ENCODE results near the gene PPIL1. TPM values are rescaled to one million over a fixed set of nuclear protein-coding genes. Genes with fewer than 3 reads are reported as not detected.
"Not testable (repeated sequence)": the region's sequence is repeated elsewhere in the genome, so short reads cannot be mapped to it uniquely, and the experiment has no call there.

The PPIL1 gene
- polyA plus RNA-seq, 1 donor (not counting 4 experiments of a cell fraction or from before 2014, with no cell fraction given): 45.5 TPM

DNA sequence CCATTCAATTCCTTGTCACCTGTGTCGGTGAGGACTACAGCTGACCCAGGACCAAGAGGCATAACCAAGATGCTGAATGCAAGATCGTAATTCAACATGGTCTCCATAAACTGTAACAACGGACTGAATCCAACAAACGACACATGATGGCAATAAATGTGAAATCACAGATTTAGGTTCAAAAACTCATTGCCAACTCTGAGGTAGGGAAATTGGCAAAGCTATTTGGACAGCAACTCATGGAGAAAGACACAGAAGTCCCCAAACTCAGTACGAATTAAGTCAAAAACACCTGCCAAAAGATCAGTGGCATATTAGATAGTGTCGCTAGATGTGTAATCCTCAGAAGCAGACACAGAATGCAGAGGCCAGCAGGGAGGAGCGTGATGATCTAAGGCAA, 60.4 kb downstream of the PPIL1 start:
- Histone ChIP-seq H4K20me1 (ENCODE audit: control insufficient read depth, extremely low read depth, insufficient read depth, low read length) (no peaks in the 10 kb centered on the region), H3K4me1 (ENCODE audit: control insufficient read depth, extremely low read depth, insufficient read depth, low read length) (no peaks in the 10 kb centered on the region), H3K9me1 (ENCODE audit: control insufficient read depth, extremely low read depth, insufficient read depth, low read length) (no peaks in the 10 kb centered on the region), H3K79me2 (ENCODE audit: control insufficient read depth, insufficient read depth, low read length) (no peaks in the 10 kb centered on the region), H3K9ac (ENCODE audit: control insufficient read depth, extremely low read depth, insufficient read depth, low read length) (no peak overlapping the region), H3K9me3 (ENCODE audit: control insufficient read depth, low read depth, low read length) (no peaks in the 10 kb centered on the region), H3K27me3 (ENCODE audit: control insufficient read depth, extremely low read depth, insufficient read depth, low read length) (no peaks in the 10 kb centered on the region), H3K4me3 (ENCODE audit: control insufficient read depth in 2 of 3, extremely low read depth in 1 of 3, insufficient read depth in 2 of 3, low read depth in 1 of 3, low read length in 3 of 3) (no peak overlapping the region), H3K36me3 (ENCODE audit: control insufficient read depth in 2 of 2, extremely low read depth in 1 of 2, insufficient read depth in 2 of 2, low read length in 2 of 2) (no peaks in the 10 kb centered on the region), H3K4me2 (ENCODE audit: control insufficient read depth, extremely low read depth, insufficient read depth, low read depth, low read length) (no peak overlapping the region), H3K27ac (ENCODE audit: control insufficient read depth, insufficient read depth, low read length) (no peak overlapping the region), H2AFZ (ENCODE audit: control insufficient read depth, low read length) (no peak overlapping the region)
- dilution Hi-C loops (cut with MboI; ENCODE audit: extremely low pct_ligation_motif_present, low sequenced_read_pairs): no loop called here
- TF ChIP-seq CTCF (optimal IDR thresholded peaks at IDR 0.05 in 1 of 3, IDR thresholded peaks at IDR 0.05 in 1 of 3, conservative IDR thresholded peaks at IDR 0.05 in 1 of 3; ENCODE audit: extremely low read depth in 1 of 3, insufficient read depth in 2 of 3, low read length in 3 of 3) (no peak), EZH2 (IDR thresholded peaks at IDR 0.05; ENCODE audit: low read length) (no peak)
- no peak for FAIRE-seq
- DNase-seq (ENCODE audit: low read depth, low spot score): no peak

DNA sequence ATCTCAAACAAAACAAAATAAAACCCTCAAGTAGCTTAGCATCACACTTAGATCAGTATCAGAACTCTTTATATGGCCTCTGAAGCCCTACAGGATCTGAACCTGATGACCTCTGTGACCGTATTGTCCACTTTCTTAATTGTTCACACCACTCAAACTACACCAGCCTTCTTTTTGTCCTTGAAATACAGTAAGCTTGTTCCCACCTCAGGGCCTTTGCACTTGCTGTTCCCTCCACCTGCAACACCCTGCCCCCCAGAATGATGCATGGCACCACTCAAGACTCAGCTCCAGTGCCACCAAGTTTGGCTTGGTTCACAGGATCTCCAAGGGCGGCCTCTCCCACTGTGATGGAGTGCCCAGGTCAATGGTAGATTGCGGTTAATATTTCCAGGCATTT, 61.1 kb downstream of the PPIL1 start:
- Histone ChIP-seq H3K36me3 (ENCODE audit: control insufficient read depth in 2 of 2, extremely low read depth in 1 of 2, insufficient read depth in 2 of 2, low read length in 2 of 2) (no peaks in the 10 kb centered on the region), H3K9me3 (ENCODE audit: control insufficient read depth, low read depth, low read length) (no peaks in the 10 kb centered on the region), H3K27me3 (ENCODE audit: control insufficient read depth, extremely low read depth, insufficient read depth, low read length) (peaks cover 1% of the 10 kb centered on the region), H3K4me2 (ENCODE audit: control insufficient read depth, extremely low read depth, insufficient read depth, low read depth, low read length) (no peak overlapping the region), H3K27ac (ENCODE audit: control insufficient read depth, insufficient read depth, low read length) (no peak overlapping the region), H3K9me1 (ENCODE audit: control insufficient read depth, extremely low read depth, insufficient read depth, low read length) (no peaks in the 10 kb centered on the region), H3K79me2 (ENCODE audit: control insufficient read depth, insufficient read depth, low read length) (no peaks in the 10 kb centered on the region), H2AFZ (ENCODE audit: control insufficient read depth, low read length) (no peak overlapping the region), H3K4me3 (ENCODE audit: control insufficient read depth in 2 of 3, extremely low read depth in 1 of 3, insufficient read depth in 2 of 3, low read depth in 1 of 3, low read length in 3 of 3) (no peak overlapping the region), H3K4me1 (ENCODE audit: control insufficient read depth, extremely low read depth, insufficient read depth, low read length) (no peaks in the 10 kb centered on the region), H3K9ac (ENCODE audit: control insufficient read depth, extremely low read depth, insufficient read depth, low read length) (no peak overlapping the region), H4K20me1 (ENCODE audit: control insufficient read depth, extremely low read depth, insufficient read depth, low read length) (no peaks in the 10 kb centered on the region)
- no peak for DNase-seq (ENCODE audit: low read depth, low spot score)
- no peak for TF ChIP-seq CTCF (optimal IDR thresholded peaks at IDR 0.05 in 1 of 3, IDR thresholded peaks at IDR 0.05 in 1 of 3, conservative IDR thresholded peaks at IDR 0.05 in 1 of 3; ENCODE audit: extremely low read depth in 1 of 3, insufficient read depth in 2 of 3, low read length in 3 of 3)
- no peak for TF ChIP-seq EZH2 (IDR thresholded peaks at IDR 0.05; ENCODE audit: low read length)
- FAIRE-seq: no peak
- dilution Hi-C loops (cut with MboI; ENCODE audit: extremely low pct_ligation_motif_present, low sequenced_read_pairs): no loop called here

- H2AFZ ChIP-seq (ENCODE audit: control insufficient read depth, low read length); H3K4me2 ChIP-seq (ENCODE audit: control insufficient read depth, extremely low read depth, insufficient read depth, low read depth, low read length); H3K36me3 ChIP-seq (ENCODE audit: control insufficient read depth in 2 of 2, extremely low read depth in 1 of 2, insufficient read depth in 2 of 2, low read length in 2 of 2); DNase-seq (ENCODE audit: low read depth, low spot score); H3K4me3 ChIP-seq (ENCODE audit: control insufficient read depth in 2 of 3, extremely low read depth in 1 of 3, insufficient read depth in 2 of 3, low read depth in 1 of 3, low read length in 3 of 3); H3K27me3 ChIP-seq (ENCODE audit: control insufficient read depth, extremely low read depth, insufficient read depth, low read length); FAIRE-seq; H3K9me3 ChIP-seq (ENCODE audit: control insufficient read depth, low read depth, low read length); H3K9me1 ChIP-seq (ENCODE audit: control insufficient read depth, extremely low read depth, insufficient read depth, low read length); H3K79me2 ChIP-seq (ENCODE audit: control insufficient read depth, insufficient read depth, low read length); H3K9ac ChIP-seq (ENCODE audit: control insufficient read depth, extremely low read depth, insufficient read depth, low read length); H3K27ac ChIP-seq (ENCODE audit: control insufficient read depth, insufficient read depth, low read length); H3K4me1 ChIP-seq (ENCODE audit: control insufficient read depth, extremely low read depth, insufficient read depth, low read length); H4K20me1 ChIP-seq (ENCODE audit: control insufficient read depth, extremely low read depth, insufficient read depth, low read length); dilution Hi-C loops (cut with MboI; ENCODE audit: extremely low pct_ligation_motif_present, low sequenced_read_pairs): not testable (repeated sequence)
Observed at GRCh38 chr6:36813047-36813446, 61.6 kb downstream of the PPIL1 start.

All from keratinocyte (primary cell).